HG02884 (cell line): Measurements from ENCODE around the gene PITX1.

Source experiments
- ATAC-seq: cut with Tn5 transposase; IDR thresholded peaks from one replicate; pipeline ENCODE4 v1.9.1; 2021; ENCODE audit warnings: mild to moderate bottlenecking, moderate library complexity; ENCODE audit not compliant: unreplicated experiment

PITX1 gene

GRCh38 chr5:135030123-135030955 is 3.7 kb downstream of the PITX1 start:
- no peak for ATAC-seq

GRCh38 chr5:135029477-135030122 is 4.4 kb downstream of the PITX1 start:
- no peak for ATAC-seq

- no peak for ATAC-seq
These were observed 5.1 kb downstream of the PITX1 start for GRCh38 chr5:135028791-135029476.

- ATAC-seq: no peak
These were observed 6.1 kb downstream of the PITX1 start for GRCh38 chr5:135027697-135028615.

- ATAC-seq: no peak
These were observed 6.7 kb downstream of the PITX1 start for GRCh38 chr5:135027266-135027696.

- ATAC-seq: no peak
These were observed 7.3 kb downstream of the PITX1 start for GRCh38 chr5:135026645-135027265.

- ATAC-seq: no peak
These were observed 8.0 kb downstream of the PITX1 start for GRCh38 chr5:135025730-135026644.

GRCh38 chr5:135024956-135025729 is 8.9 kb downstream of the PITX1 start:
- ATAC-seq: no peak

GRCh38 chr5:135020111-135020895 is 13.7 kb downstream of the PITX1 start:
- no peak for ATAC-seq

GRCh38 chr5:135019314-135019713 is 14.7 kb downstream of the PITX1 start:
- ATAC-seq: no peak

- ATAC-seq: no peak
These were observed 15.6 kb downstream of the PITX1 start for GRCh38 chr5:135018457-135018856.

- ATAC-seq: no peak
These were observed 17.2 kb downstream of the PITX1 start for GRCh38 chr5:135016861-135017290.

- no peak for ATAC-seq
These were observed 18.1 kb downstream of the PITX1 start for GRCh38 chr5:135015942-135016341.

- no peak for ATAC-seq
These were observed 20.0 kb downstream of the PITX1 start for GRCh38 chr5:135013947-135014570.

GRCh38 chr5:135013445-135013844 is 20.6 kb downstream of the PITX1 start:
- no peak for ATAC-seq

- ATAC-seq: no peak
These were observed 21.1 kb downstream of the PITX1 start for GRCh38 chr5:135012951-135013391.

- ATAC-seq: no peak
These were observed 21.9 kb downstream of the PITX1 start for GRCh38 chr5:135012033-135012588.
